ENCODE results near the gene SPTB.
A peak's percentile ranks its signal among the peaks of the same experiment; 100 is the strongest.

The SPTB gene

GRCh38 chr14:64848239-64848638 lies 31.5 kb downstream of the SPTB start:
- DNase-seq = no peak

DNA sequence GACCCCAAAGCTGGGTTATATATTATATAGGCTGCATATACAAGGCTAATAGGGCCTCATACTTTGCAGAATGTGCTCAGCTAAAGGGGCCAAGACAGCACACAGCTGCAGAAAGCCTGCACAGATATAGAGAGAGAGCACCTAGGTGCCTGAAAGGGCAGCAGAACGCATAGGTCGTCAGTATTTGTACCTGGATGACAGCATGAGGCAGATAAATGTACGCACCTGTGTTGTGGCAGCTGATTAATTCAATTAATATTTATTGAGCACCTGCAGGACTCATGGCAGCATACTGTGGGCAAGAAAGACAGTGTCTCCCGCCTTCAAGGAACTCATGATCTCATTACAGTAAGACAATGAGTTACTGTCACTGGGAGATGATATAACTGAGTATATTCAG lies 33.4 kb downstream of the SPTB start:
- DNase-seq = no peak

GRCh38 chr14:64845878-64846277 lies 33.8 kb downstream of the SPTB start:
- no peak for DNase-seq

DNA sequence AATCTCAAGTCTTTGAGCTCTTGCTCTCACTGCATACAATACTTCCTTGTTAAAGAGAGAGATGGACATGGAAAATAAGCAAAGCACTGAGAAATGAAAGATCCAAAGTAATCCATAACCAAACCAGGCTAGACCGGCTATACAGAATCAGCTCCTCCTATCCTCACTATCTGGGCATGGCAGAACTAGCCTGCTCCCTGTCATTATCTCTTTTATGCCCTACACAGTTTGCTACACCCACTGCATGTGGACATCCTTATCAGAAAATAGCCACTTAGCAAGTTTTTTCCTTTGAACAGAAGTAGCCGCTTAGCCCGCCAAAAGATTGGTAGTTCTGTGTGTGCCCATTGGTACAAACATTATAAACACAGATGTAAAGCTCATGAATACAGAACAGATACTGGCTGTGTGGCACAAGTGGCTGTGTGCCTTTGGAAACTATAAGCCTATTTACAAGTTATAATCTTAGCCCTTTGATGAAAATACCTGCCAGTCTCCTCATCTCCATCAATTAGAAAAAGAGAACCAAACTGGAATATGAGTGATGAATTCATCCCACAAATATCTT lies 34.7 kb downstream of the SPTB start:
- DNase-seq = no peak

DNA sequence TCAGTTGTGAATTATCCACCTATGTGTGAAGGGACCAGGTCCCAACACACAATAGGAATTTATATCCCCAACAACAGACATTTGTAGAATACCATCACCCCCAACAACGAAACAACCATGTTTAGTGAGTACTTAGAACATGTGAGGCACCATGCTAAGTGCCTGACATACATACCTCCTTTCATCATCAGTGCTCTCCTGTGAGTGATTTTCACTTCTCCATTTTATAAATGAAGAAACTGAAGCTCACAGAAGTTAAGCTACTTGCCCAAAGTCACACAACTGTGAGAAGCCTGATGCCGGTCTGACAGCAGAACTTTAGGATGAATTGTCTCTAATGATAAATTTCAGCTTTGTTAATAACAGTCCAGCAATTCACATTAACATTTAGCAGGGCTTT lies 35.4 kb downstream of the SPTB start:
- no peak for DNase-seq

- DNase-seq = no peak
Observed at GRCh38 chr14:64843548-64843947, 36.2 kb downstream of the SPTB start.

DNA sequence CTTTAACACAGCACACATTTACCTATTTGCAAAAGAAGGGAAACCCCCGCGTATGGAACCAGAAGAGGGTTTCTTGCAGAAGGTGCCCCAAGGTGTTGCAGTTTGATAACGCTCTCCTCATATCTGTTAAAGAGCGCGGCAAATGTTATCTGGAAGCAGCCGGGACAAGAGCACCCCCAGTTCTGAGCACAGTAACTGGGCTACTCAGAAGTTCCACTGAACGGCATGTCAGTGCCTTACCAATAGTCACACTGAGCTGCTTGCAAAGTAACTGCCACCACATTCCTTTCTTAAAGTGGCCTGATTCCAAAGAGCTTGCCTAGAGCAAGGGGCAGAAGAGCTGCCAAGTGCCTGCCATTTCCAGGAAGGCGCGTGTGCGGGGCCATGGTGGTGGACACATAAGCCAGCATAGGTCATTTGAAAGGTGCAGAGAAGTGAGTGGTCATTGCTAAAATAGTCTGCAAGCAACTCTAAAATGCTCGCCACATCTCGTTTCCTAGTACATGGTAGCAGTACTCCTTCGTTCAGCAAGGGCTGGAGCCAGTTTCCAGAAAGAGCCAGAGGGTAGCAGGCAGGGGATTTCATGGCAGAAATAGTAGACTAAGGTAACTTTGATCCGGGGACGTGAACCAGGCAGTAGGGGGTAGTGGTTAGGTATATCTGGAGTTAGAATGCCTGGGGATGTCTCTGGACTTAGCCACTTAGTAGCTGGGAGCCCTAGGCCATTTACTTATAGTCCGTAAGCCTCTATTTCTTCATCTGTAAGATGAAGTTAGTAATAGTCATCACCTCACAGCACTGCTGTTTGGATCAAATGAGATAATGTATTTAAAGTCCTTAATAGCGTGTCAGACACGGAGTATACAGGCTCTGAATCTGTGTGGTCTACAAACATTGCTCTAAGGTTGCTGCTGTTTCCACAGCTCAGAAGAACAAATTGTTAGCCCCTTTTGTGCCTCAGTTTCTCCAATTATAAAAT lies 37.6 kb downstream of the SPTB start:
- DNase-seq = no peak

- no peak for DNase-seq
Observed at GRCh38 chr14:64841121-64841651, 38.5 kb downstream of the SPTB start.

- no peak for DNase-seq
Observed at GRCh38 chr14:64838656-64839055, 41.1 kb downstream of the SPTB start.

- DNase-seq = no peak
Observed at GRCh38 chr14:64835431-64835830, 44.3 kb downstream of the SPTB start.

GRCh38 chr14:64834965-64835364 lies 44.7 kb downstream of the SPTB start:
- DNase-seq = no peak

DNA sequence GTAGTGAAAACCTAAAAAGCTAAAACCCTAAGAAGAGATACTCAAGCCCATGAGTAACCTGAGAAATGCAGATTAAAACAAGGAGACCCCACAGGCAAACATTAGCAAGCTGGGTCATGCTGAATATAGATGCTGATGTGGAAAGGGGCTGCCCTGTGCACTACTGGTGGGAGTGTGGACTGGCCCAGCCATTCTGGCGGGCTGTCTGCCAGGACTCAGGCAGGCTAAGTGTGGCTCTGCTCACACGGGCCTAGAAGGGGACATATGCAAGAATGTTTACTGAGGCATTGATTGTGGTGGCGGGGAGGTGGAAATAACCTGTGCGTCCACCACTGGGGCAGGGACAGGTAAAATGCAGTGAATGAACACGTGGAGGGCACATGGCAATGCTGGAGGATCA lies 48.3 kb downstream of the SPTB start:
- no peak for DNase-seq

DNA sequence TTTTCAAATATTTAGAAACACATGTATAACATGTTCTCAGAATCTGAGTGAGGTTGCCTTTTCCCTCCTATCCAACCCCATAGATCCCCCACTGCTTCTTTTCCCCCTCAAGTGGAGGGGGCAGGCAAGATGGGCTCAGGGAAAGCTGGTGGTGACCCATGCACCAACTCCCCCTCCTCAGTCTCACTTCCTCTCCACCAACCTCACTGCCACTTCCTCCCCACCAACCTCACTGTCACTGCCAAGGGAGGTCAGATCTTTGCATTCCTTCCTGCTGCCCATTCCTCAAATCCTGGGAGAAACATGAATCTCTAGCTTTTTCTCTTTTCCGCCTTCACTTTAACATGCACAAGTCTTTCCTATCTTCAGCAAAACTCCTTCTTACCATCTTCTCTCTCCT lies 48.7 kb downstream of the SPTB start:
- DNase-seq = no peak

- DNase-seq = no peak
Observed at GRCh38 chr14:64828071-64828470, 51.6 kb downstream of the SPTB start.

DNA sequence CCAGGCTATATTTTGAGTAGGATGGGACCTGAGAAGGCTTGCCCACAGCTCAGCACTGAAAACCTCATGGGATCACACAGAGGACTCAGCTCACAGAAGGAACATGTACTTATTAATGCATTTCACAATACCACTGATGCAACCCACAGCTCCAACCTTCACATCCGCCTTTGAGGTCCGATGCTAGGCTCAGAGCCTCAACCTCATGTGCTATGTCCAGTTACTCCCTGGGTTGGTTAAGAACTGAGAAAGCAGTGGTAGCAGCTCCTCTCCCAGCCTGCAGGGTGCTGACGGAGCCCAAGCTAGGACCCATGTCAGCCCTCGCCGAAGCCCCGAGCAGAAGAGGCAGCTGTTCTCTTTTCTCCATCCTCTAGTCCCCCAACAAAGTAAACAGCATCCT lies 52.9 kb downstream of the SPTB start:
- no peak for DNase-seq

- DNase-seq = no peak
Observed at GRCh38 chr14:64826333-64826732, 53.4 kb downstream of the SPTB start.

GRCh38 chr14:64825509-64825908 lies 54.2 kb downstream of the SPTB start:
- DNase-seq = no peak

DNA sequence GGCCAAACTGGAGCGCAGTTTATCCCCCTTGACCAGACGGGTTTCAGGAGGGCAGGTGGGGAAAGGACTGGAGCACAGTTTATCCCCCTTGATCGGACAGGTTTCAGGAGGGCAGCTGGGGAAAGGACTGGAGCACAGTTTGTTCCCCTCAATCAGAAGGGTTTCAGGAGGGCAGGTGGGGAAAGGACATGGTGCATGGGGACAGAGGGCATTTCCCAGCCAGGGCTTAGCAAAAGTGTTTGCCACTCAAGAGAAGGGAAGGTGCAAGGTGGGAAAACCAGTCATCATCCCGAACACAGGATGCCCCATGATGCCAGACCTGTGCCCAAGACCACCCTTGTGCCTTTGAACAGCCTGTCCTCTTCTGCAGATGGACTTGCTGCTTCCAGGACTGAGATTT lies 54.7 kb downstream of the SPTB start:
- no peak for DNase-seq

DNA sequence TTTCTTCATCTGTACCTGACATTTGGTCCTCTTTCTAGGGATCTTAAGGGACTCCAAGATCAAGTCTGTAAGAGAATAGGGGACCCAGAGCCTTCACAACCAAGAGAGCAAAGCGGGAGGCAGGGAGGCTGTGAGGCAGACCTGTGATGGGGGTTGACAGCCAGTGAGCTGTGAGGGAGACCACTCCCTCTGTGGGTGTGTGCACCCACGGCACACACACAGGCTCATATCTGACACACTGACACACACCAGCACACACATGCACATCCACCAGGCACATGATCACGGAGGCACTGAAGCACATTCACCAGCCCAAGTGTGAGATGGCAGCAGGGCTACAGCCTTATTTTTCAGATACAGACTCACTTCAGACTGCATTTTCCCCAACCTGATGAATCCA lies 55.2 kb downstream of the SPTB start:
- DNase-seq = no peak

GRCh38 chr14:64823305-64823861 lies 56.3 kb downstream of the SPTB start:
- DNase-seq = peak; percentile 50

DNA sequence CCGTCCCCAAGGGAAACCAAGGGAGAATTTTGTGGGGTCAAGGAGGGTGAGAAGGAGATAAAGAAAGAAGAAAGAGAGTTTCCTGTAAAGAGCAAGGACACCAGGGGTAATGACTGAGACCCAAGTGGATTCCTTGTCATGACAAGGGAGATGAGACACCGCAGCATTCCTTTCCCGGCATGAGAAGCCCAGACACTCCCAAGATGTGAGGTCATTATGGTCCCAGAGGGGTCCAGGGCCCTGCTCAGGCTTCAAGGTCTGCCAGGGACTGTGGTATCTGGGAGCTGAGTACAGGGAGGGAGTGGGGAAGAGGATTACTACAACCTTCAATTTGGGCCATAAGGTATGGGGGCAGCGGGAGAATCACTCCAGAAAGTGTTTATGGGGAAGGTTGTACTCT lies 58.1 kb downstream of the SPTB start:
- no peak for DNase-seq

GRCh38 chr14:64818151-64818550 lies 61.6 kb downstream of the SPTB start:
- DNase-seq = no peak

DNA sequence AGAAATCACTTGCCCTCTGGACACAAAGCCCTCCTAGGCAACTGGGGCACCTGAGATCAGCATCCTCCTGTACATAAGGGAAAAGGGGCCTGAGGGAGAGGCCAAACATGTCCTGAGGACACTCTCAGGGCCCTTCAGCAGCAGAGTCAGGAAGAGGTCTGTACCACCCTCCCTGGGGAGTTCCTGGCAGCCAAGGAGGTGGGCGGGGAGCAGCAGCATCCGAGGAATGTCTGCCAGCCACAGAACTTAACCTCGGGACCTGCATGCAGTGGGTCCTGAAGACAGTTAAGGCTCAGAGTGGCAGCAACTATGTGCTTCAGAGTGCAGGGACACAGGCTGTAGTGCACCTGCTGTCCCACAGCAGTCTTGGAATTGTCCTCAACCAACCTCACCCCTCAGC lies 62.1 kb downstream of the SPTB start:
- DNase-seq = no peak

GRCh38 chr14:64816221-64816783 lies 63.4 kb downstream of the SPTB start:
- DNase-seq = no peak

Data from stimulated activated naive CD4-positive, alpha-beta T cell treated with Interleukin-2 at 50 U/mL for 16 hours (primary cell).